ENCODE results near the gene TBC1D17. TPM values are rescaled to one million over a fixed set of nuclear protein-coding genes. Genes with fewer than 3 reads are reported as not detected.

Gene TBC1D17
- total and polyA plus RNA-seq, 4 donors, result 11.3 to 27.9 (median 17.2) TPM

DNA sequence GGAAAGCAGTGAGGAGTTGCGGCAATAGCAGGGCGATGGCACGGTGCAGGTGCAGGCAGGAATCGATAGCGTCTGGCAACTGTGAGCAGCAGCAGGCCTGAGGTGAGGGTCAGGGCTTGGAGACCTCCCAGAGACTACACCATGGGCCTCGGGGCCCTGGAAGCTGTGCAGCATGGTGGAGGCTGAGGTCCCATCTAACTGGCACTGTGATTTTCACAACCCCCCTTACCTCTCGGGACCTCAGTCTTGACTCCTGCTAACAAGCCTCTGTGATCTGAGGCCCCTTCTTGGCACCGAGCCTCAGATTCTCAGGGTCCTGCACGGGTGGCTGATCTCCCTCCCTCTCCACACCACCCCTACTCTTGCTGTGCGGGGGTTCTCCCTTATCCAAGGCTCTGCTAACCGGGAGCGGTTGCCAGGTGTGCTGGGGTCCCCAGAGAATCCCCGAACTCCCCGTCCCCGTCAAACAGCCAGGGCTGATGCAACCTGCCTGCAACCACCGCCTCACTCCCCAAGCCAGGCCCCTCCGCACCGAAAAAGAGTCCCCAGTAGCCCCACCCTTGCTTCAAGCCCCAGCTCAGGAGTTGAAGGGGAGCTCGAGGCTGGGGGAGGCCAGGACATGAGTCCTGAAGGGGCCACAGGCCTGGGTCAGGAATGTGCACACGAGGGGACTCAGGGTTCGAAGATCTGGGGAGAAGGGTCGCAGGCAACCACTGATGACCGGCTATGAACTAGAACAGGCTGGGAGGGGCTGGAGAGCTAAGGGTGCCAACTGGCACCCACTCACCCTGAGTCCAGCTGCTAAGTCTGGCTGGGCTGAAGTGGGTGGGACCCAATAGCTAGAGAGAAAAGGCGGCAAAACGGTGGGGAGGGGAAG, 46.7 kb downstream of the TBC1D17 start:
- peak overlapping the region; percentile 4 to 48 for H3K9ac ChIP-seq (ENCODE audit: low read depth in 1 of 2, low read length in 2 of 2)
- peak overlapping the region; percentile 28 to 54 (median 36) for H3K4me3 ChIP-seq (ENCODE audit: low read depth in 1 of 3, low read length in 3 of 3)
- H3K36me3 ChIP-seq (ENCODE audit: control insufficient read depth in 4 of 4, insufficient read depth in 3 of 4, low read depth in 1 of 4, low read length in 3 of 4), result no peaks in the 10 kb centered on the region
- TF ChIP-seq RXRA (IDR thresholded peaks at IDR 0.05) (peak; percentile 83 to 87), EGR1 (IDR thresholded peaks at IDR 0.05; ENCODE audit: low read depth in 2 of 2) (peak in 1 of 2 donors; percentile 38), HNF4G (IDR thresholded peaks at IDR 0.05) (peak; percentile 8), GABPA (IDR thresholded peaks at IDR 0.05 in 1 of 2, conservative IDR thresholded peaks at IDR 0.05 in 1 of 2) (no peak), FOXA1 (IDR thresholded peaks at IDR 0.05) (no peak), SP1 (IDR thresholded peaks at IDR 0.05) (peak; percentile 67), NR2F2 (IDR thresholded peaks at IDR 0.05) (no peak), HNF4A (conservative IDR thresholded peaks at IDR 0.05) (peak; percentile 56 to 70), JUND (IDR thresholded peaks at IDR 0.05) (peak; percentile 4 to 22), YY1 (IDR thresholded peaks at IDR 0.05) (peak; percentile 77), TAF1 (conservative IDR thresholded peaks at IDR 0.05) (peak; percentile 69), FOXA2 (IDR thresholded peaks at IDR 0.05) (no peak), RAD21 (IDR thresholded peaks at IDR 0.05) (peak in 1 of 2 donors; percentile 6)
- TF ChIP-seq, protein P1, sequence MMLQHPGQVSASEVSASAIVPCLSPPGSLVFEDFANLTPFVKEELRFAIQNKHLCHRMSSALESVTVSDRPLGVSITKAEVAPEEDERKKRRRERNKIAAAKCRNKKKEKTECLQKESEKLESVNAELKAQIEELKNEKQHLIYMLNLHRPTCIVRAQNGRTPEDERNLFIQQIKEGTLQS (IDR thresholded peaks at IDR 0.05), result peak; percentile 82
- TF ChIP-seq, protein P2, sequence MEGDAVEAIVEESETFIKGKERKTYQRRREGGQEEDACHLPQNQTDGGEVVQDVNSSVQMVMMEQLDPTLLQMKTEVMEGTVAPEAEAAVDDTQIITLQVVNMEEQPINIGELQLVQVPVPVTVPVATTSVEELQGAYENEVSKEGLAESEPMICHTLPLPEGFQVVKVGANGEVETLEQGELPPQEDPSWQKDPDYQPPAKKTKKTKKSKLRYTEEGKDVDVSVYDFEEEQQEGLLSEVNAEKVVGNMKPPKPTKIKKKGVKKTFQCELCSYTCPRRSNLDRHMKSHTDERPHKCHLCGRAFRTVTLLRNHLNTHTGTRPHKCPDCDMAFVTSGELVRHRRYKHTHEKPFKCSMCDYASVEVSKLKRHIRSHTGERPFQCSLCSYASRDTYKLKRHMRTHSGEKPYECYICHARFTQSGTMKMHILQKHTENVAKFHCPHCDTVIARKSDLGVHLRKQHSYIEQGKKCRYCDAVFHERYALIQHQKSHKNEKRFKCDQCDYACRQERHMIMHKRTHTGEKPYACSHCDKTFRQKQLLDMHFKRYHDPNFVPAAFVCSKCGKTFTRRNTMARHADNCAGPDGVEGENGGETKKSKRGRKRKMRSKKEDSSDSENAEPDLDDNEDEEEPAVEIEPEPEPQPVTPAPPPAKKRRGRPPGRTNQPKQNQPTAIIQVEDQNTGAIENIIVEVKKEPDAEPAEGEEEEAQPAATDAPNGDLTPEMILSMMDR (IDR thresholded peaks at IDR 0.05; ENCODE audit: low read depth, low read length, missing input control), result no peak
- TF ChIP-seq, protein P3, sequence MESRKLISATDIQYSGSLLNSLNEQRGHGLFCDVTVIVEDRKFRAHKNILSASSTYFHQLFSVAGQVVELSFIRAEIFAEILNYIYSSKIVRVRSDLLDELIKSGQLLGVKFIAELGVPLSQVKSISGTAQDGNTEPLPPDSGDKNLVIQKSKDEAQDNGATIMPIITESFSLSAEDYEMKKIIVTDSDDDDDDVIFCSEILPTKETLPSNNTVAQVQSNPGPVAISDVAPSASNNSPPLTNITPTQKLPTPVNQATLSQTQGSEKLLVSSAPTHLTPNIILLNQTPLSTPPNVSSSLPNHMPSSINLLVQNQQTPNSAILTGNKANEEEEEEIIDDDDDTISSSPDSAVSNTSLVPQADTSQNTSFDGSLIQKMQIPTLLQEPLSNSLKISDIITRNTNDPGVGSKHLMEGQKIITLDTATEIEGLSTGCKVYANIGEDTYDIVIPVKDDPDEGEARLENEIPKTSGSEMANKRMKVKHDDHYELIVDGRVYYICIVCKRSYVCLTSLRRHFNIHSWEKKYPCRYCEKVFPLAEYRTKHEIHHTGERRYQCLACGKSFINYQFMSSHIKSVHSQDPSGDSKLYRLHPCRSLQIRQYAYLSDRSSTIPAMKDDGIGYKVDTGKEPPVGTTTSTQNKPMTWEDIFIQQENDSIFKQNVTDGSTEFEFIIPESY (IDR thresholded peaks at IDR 0.05), result peak; percentile 61
- TF ChIP-seq, protein P4, sequence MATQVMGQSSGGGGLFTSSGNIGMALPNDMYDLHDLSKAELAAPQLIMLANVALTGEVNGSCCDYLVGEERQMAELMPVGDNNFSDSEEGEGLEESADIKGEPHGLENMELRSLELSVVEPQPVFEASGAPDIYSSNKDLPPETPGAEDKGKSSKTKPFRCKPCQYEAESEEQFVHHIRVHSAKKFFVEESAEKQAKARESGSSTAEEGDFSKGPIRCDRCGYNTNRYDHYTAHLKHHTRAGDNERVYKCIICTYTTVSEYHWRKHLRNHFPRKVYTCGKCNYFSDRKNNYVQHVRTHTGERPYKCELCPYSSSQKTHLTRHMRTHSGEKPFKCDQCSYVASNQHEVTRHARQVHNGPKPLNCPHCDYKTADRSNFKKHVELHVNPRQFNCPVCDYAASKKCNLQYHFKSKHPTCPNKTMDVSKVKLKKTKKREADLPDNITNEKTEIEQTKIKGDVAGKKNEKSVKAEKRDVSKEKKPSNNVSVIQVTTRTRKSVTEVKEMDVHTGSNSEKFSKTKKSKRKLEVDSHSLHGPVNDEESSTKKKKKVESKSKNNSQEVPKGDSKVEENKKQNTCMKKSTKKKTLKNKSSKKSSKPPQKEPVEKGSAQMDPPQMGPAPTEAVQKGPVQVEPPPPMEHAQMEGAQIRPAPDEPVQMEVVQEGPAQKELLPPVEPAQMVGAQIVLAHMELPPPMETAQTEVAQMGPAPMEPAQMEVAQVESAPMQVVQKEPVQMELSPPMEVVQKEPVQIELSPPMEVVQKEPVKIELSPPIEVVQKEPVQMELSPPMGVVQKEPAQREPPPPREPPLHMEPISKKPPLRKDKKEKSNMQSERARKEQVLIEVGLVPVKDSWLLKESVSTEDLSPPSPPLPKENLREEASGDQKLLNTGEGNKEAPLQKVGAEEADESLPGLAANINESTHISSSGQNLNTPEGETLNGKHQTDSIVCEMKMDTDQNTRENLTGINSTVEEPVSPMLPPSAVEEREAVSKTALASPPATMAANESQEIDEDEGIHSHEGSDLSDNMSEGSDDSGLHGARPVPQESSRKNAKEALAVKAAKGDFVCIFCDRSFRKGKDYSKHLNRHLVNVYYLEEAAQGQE (IDR thresholded peaks at IDR 0.05), result no peak
- TF ChIP-seq, protein P5, sequence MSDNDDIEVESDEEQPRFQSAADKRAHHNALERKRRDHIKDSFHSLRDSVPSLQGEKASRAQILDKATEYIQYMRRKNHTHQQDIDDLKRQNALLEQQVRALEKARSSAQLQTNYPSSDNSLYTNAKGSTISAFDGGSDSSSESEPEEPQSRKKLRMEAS (IDR thresholded peaks at IDR 0.05), result peak; percentile 50
- H3K27ac ChIP-seq (ENCODE audit: low read depth in 1 of 2, low read length in 2 of 2), result peak overlapping the region; percentile 96
- 39% methylated on average over 25 of the region's 25 CpGs for WGBS
- peak; percentile 54 for DNase-seq (ENCODE audit: low spot score)
- no peaks in the 10 kb centered on the region for H3K9me3 ChIP-seq (ENCODE audit: control insufficient read depth in 4 of 4, low read length in 3 of 4)
- peaks cover 13 to 49% (median 36%) of the 10 kb centered on the region in 4 donors for H3K4me1 ChIP-seq (ENCODE audit: control insufficient read depth in 4 of 4, insufficient read depth in 4 of 4, low read length in 3 of 4)
- H3K27me3 ChIP-seq (ENCODE audit: control insufficient read depth in 4 of 4, insufficient read depth in 4 of 4, low read length in 3 of 4), result no peaks in the 10 kb centered on the region
